Endothelial cell of umbilical vein (primary cell): ENCODE results near the gene NTF3. TPM values are rescaled to one million over a fixed set of nuclear protein-coding genes. Genes with fewer than 3 reads are reported as not detected.

Experiments used
- BruUV-seq: library from RNA; stranded (reverse); fragments of 400-500 nt; replicated peaks from 2 replicates; lab custom pipeline; 2021; lab: Mats Ljungman, UMichigan
- CTCF ChIA-PET: fragments of 300-600, 350-600 bp; sonication (Branson Sonifier 250); formaldehyde crosslinking; loops from one replicate; lab custom pipeline; 2021; ENCODE audit warnings: antibody characterized with exemption, inconsistent platforms; lab: Charles Lee
- POLR2A ChIA-PET: fragments of 300-600, 350-600 bp; sonication (Branson Sonifier 250); formaldehyde crosslinking; loops from one replicate; lab custom pipeline; 2021; ENCODE audit warnings: antibody characterized with exemption, inconsistent platforms; lab: Charles Lee
- DNase-seq: peaks from one replicate; pipeline ENCODE4 v3.0.0-alpha.2; 2011; ENCODE audit warnings: low read depth, low spot score
- FAIRE-seq: peaks from 2 replicates; lab custom pipeline; 2011; peaks lifted over from hg19 to GRCh38; lab: Jason Lieb, UNC
- H2AFZ ChIP-seq: 2 replicates; pipeline ENCODE4 v1.6.0; 2012; ENCODE audit warnings: low read depth, low read length, control low read depth, inconsistent platforms
- H3K27ac ChIP-seq: 2 replicates; pipeline ENCODE4 v1.5.1; 2011; ENCODE audit warnings: low read depth, mild to moderate bottlenecking, control low read depth, low read length, moderate library complexity; ENCODE audit not compliant: insufficient read depth
- H3K27me3 ChIP-seq, 2 experiments: 2 replicates each; pipeline versions ENCODE4 v1.6.0 to v1.6.1; 2011; ENCODE audit warnings: low read length in 2 of 2, mixed read lengths in 1 of 2; ENCODE audit not compliant: control insufficient read depth in 2 of 2, insufficient read depth in 2 of 2
- H3K36me3 ChIP-seq, 2 experiments: 2 replicates in 1 of 2; 3 replicates in 1 of 2; pipeline ENCODE4 v1.5.1; 2011; ENCODE audit warnings: low read length in 2 of 2, mild to moderate bottlenecking in 1 of 2, moderate library complexity in 1 of 2; ENCODE audit not compliant: control insufficient read depth in 2 of 2, insufficient read depth in 2 of 2; ENCODE audit errors: extremely low read depth in 1 of 2
- H3K4me1 ChIP-seq: 3 replicates; pipeline ENCODE4 v1.5.1; 2011; ENCODE audit warnings: mild to moderate bottlenecking, low read length; ENCODE audit not compliant: control insufficient read depth, insufficient read depth; ENCODE audit errors: extremely low read depth
- H3K4me2 ChIP-seq: 2 replicates; pipeline ENCODE4 v1.6.1; 2011; ENCODE audit warnings: low read length, control low read depth, mixed read lengths; ENCODE audit not compliant: insufficient read depth
- H3K4me3 ChIP-seq, 3 experiments: fragments of 200-600 bp in 1 of 3; sonication (generic), shearing (Covaris generic) in 1 of 3; replicated peaks in 1 of 3; 2 replicates each; pipeline ENCODE4 v1.5.1; 2011 to 2016; ENCODE audit warnings: control low read depth in 3 of 3, low read length in 3 of 3, mild to moderate bottlenecking in 2 of 3, inconsistent platforms in 1 of 3, low read depth in 1 of 3, moderate library complexity in 1 of 3; ENCODE audit not compliant: insufficient read depth in 1 of 3
- H3K79me2 ChIP-seq: 2 replicates; pipeline ENCODE4 v1.6.0; 2012; ENCODE audit warnings: low read length, inconsistent platforms; ENCODE audit not compliant: control insufficient read depth, insufficient read depth
- H3K9ac ChIP-seq: replicated peaks from 2 replicates; pipeline ENCODE3; 2011; ENCODE audit warnings: low read length, control low read depth; ENCODE audit not compliant: insufficient read depth; ENCODE audit errors: extremely low read depth
- H3K9me1 ChIP-seq: replicated peaks from 3 replicates; pipeline ENCODE4 v1.6.0; 2011; ENCODE audit warnings: mild to moderate bottlenecking, low read length; ENCODE audit not compliant: control insufficient read depth, insufficient read depth; ENCODE audit errors: extremely low read depth
- H3K9me3 ChIP-seq: replicated peaks from 2 replicates; pipeline ENCODE4 v1.5.1; 2012; ENCODE audit warnings: low read length, inconsistent platforms; ENCODE audit not compliant: control insufficient read depth, insufficient read depth
- H4K20me1 ChIP-seq: replicated peaks from 2 replicates; pipeline ENCODE3; 2011; ENCODE audit warnings: mild to moderate bottlenecking, low read length; ENCODE audit not compliant: control insufficient read depth, insufficient read depth; ENCODE audit errors: extremely low read depth
- CTCF ChIP-seq, 2 donors: IDR thresholded peaks; 1 replicate in 1 of 2; 2 replicates in 1 of 2; pipeline ENCODE4 v1.5.1; 2011; ENCODE audit warnings: low read length in 2 of 2, mild to moderate bottlenecking in 2 of 2, moderate library complexity in 2 of 2, control low read depth in 1 of 2, inconsistent platforms in 1 of 2, low read depth in 1 of 2; ENCODE audit not compliant: insufficient read depth in 1 of 2; ENCODE audit errors: extremely low read depth in 1 of 2
- EZH2 ChIP-seq: IDR thresholded peaks from 2 replicates; pipeline ENCODE4 v1.6.1; 2012; ENCODE audit warnings: borderline replicate concordance, low read depth, mild to moderate bottlenecking, moderate library complexity, low read length, inconsistent platforms; ENCODE audit not compliant: severe bottlenecking
- FOS ChIP-seq: IDR thresholded peaks from 2 replicates; pipeline ENCODE4 v1.6.1; 2011; ENCODE audit warnings: mild to moderate bottlenecking, low read length, moderate library complexity, borderline replicate concordance; ENCODE audit not compliant: insufficient read depth
- GATA2 ChIP-seq: IDR thresholded peaks from 2 replicates; pipeline ENCODE4 v1.7.0; 2011; ENCODE audit warnings: low read depth, mild to moderate bottlenecking, moderate library complexity, mixed read lengths, low read length; ENCODE audit not compliant: insufficient read length, insufficient read depth
- JUN ChIP-seq: IDR thresholded peaks from 2 replicates; pipeline ENCODE4 v1.6.1; 2011; ENCODE audit warnings: borderline replicate concordance, low read depth; ENCODE audit not compliant: insufficient read length, insufficient read depth
- MAX ChIP-seq: IDR thresholded peaks from 2 replicates; pipeline ENCODE4 v1.6.1; 2011; ENCODE audit not compliant: insufficient read depth, insufficient read length
- MYC ChIP-seq: IDR thresholded peaks from one replicate; pipeline ENCODE4 v1.6.1; 2011; ENCODE audit warnings: mild to moderate bottlenecking, low read depth, low read length
- POLR2A ChIP-seq: IDR thresholded peaks from 2 replicates; pipeline ENCODE4 v1.6.1; 2012; ENCODE audit warnings: low read depth, mild to moderate bottlenecking, control low read depth, low read length
- POLR2AphosphoS5 ChIP-seq: IDR thresholded peaks from 2 replicates; pipeline ENCODE4 v1.6.1; 2012; ENCODE audit warnings: low read depth, mild to moderate bottlenecking, control low read depth, low read length, moderate library complexity; ENCODE audit not compliant: insufficient read depth
- dilution Hi-C: fragments of 300-500 bp; cut with MboI; formaldehyde crosslinking; loops from one replicate; pipeline ENCODE4 v1.15.0; 2019; ENCODE audit warnings: low sequenced_read_pairs; ENCODE audit not compliant: extremely low pct_ligation_motif_present
- intact Hi-C: fragments of 100-400 bp; cut with micrococcal nuclease; formaldehyde crosslinking; loops from one replicate; pipeline ENCODE4 v1.10.0; 2022
- polyA plus RNA-seq, 4 experiments: library from polyadenylated mRNA; depleted of rRNA in 3 of 4; stranded (reverse) in 3 of 4; unstranded in 1 of 4; fragments of >200 nt; gene quantifications; 2 replicates each; pipeline versions ENCODE4 v1.2.1 to v1.2.3, GENCODE V29; 2011 to 2012; ENCODE audit warnings: missing spikeins in 1 of 4
- total RNA-seq: library from RNA; stranded (reverse); gene quantifications from 2 replicates; pipeline ENCODE4 v1.2.3, GENCODE V29; 2021

The NTF3 gene
- total and polyA plus RNA-seq, 2 donors (not counting 3 experiments of a cell fraction or from before 2014, with no cell fraction given), result not detected

- Histone ChIP-seq H3K4me1 (peaks cover 7% of the 10 kb centered on the region), H3K9ac (no peak overlapping the region), H3K9me1 (no peaks in the 10 kb centered on the region), H3K27me3 (peaks cover 0 to 1% of the 10 kb centered on the region in 2 experiments), H4K20me1 (no peaks in the 10 kb centered on the region), H3K4me3 (no peak overlapping the region), H2AFZ (no peak overlapping the region), H3K9me3 (no peaks in the 10 kb centered on the region), H3K79me2 (no peaks in the 10 kb centered on the region), H3K27ac (no peak overlapping the region), H3K4me2 (no peak overlapping the region), H3K36me3 (no peaks in the 10 kb centered on the region)
- ChIA-PET POLR2A (no interaction called here), CTCF (no interaction called here)
- FAIRE-seq, result no peak
- DNase-seq, result no peak
- BruUV-seq, result no TSS peak
- TF ChIP-seq MYC, result no peak
- no peak for TF ChIP-seq CTCF (IDR thresholded peaks at IDR 0.05; ENCODE audit: extremely low read depth in 1 of 2, insufficient read depth in 1 of 2, low read depth in 1 of 2, low read length in 2 of 2)
- no peak for TF ChIP-seq JUN
- TF ChIP-seq POLR2A, result no peak
- no peak for TF ChIP-seq EZH2
- TF ChIP-seq FOS, result no peak
- TF ChIP-seq POLR2AphosphoS5, result no peak
- TF ChIP-seq GATA2, result no peak
- no peak for TF ChIP-seq MAX
- intact Hi-C loops (no loop called here), dilution Hi-C loops (no loop called here)
These were observed 30.1 kb downstream of the NTF3 start for GRCh38 chr12:5461966-5462365.
